Activated CD8-positive, alpha-beta T cell treated with anti-CD3 and anti-CD28 coated beads, Interleukin-2, amount 10 ng/mL, durations not matched to agents 7 days and 5 days (primary cell): ENCODE measurements around the gene ICAM1. TPM values are rescaled to one million over a fixed set of nuclear protein-coding genes. Genes with fewer than 3 reads are reported as not detected.

Source experiments
- ATAC-seq: fragments of 150-1000 bp; cut with Tn5 transposase; one replicate; pipeline ENCODE4 v1.10.0; 2021; ENCODE audit warnings: moderate library complexity
- CTCF ChIA-PET: fragments of 350-600 bp; sonication (Branson Sonifier 250); formaldehyde crosslinking; loops from one replicate; lab custom pipeline; 2021; ENCODE audit warnings: antibody characterized with exemption; lab: Charles Lee
- POLR2A ChIA-PET: fragments of 350-600 bp; sonication (Branson Sonifier 250); formaldehyde crosslinking; loops from one replicate; lab custom pipeline; 2021; ENCODE audit warnings: antibody characterized with exemption; lab: Charles Lee
- DNase-seq: peaks from one replicate; pipeline ENCODE4 v3.0.0-alpha.2; 2020
- H3K27ac Mint-ChIP-seq: one replicate; pipeline ENCODE4 v1.8.0; 2021; ENCODE audit warnings: mild to moderate bottlenecking, mixed read lengths
- H3K27me3 Mint-ChIP-seq: one replicate; pipeline ENCODE4 v1.8.0; 2021; ENCODE audit warnings: low read depth, mixed read lengths
- H3K36me3 Mint-ChIP-seq: one replicate; pipeline ENCODE4 v1.8.0; 2021; ENCODE audit warnings: low read depth, mixed read lengths
- H3K4me1 Mint-ChIP-seq: one replicate; pipeline ENCODE4 v1.8.0; 2021; ENCODE audit warnings: low read depth, mixed read lengths
- H3K4me3 Mint-ChIP-seq: one replicate; pipeline ENCODE4 v1.8.0; 2021; ENCODE audit warnings: mild to moderate bottlenecking, mixed read lengths
- H3K9me3 Mint-ChIP-seq: one replicate; pipeline ENCODE4 v1.8.0; 2022; ENCODE audit warnings: mixed read lengths; ENCODE audit not compliant: insufficient read depth
- total RNA-seq, 2 experiments: library from RNA; stranded (reverse); gene quantifications; one replicate each; pipeline ENCODE4 v1.2.3, GENCODE V29; 2021

The ICAM1 gene, protein sequence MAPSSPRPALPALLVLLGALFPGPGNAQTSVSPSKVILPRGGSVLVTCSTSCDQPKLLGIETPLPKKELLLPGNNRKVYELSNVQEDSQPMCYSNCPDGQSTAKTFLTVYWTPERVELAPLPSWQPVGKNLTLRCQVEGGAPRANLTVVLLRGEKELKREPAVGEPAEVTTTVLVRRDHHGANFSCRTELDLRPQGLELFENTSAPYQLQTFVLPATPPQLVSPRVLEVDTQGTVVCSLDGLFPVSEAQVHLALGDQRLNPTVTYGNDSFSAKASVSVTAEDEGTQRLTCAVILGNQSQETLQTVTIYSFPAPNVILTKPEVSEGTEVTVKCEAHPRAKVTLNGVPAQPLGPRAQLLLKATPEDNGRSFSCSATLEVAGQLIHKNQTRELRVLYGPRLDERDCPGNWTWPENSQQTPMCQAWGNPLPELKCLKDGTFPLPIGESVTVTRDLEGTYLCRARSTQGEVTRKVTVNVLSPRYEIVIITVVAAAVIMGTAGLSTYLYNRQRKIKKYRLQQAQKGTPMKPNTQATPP
- total RNA-seq = 10 to 100 TPM; 10.7 to 11.1 TPM

DNA sequence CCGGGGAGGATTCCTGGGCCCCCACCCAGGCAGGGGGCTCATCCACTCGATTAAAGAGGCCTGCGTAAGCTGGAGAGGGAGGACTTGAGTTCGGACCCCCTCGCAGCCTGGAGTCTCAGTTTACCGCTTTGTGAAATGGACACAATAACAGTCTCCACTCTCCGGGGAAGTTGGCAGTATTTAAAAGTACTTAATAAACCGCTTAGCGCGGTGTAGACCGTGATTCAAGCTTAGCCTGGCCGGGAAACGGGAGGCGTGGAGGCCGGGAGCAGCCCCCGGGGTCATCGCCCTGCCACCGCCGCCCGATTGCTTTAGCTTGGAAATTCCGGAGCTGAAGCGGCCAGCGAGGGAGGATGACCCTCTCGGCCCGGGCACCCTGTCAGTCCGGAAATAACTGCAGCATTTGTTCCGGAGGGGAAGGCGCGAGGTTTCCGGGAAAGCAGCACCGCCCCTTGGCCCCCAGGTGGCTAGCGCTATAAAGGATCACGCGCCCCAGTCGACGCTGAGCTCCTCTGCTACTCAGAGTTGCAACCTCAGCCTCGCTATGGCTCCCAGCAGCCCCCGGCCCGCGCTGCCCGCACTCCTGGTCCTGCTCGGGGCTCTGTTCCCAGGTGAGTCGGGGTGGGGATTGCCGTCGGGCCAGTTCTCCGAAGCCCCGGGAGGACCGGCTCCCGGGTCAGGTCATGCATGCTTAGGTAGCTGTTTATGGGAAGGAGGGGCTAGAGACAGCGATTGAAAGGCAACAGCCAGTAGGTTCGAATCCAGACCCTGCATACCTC lies at the start of gene ICAM1:
TSS of gene ICAM1 (plus strand) at position 505 of the 779 bp plus-strand sequence. CDS start at position 545, 40 bp downstream.
- peak within 1 kb of the TSS; percentile 82 for H3K4me3 Mint-ChIP-seq
- DNase-seq (peak; percentile 88), ATAC-seq (peak; percentile 68)
- H3K4me1 Mint-ChIP-seq = peaks cover 40% of the 10 kb centered on the region
- no peaks in the 10 kb centered on the region for H3K9me3 Mint-ChIP-seq
- peak within 1 kb of the TSS; percentile 93 for H3K27ac Mint-ChIP-seq
- ChIA-PET POLR2A (interaction anchor here (0.6 to 4.0 kb wide), 23 partner anchors 8 to 284 kb away, joined by 3 to 54 read pairs (median 6); partner anchors contain the start of genes CDC37, DNMT1, ICAM4 and ICAM5), CTCF (interaction anchor here (0.7 to 10.8 kb wide), 26 partner anchors 9 to 340 kb away, joined by 3 to 383 read pairs (median 6); partner anchors contain the start of genes CDC37, ICAM4, ICAM5 and PDE4A)
- no peaks in the 10 kb centered on the region for H3K27me3 Mint-ChIP-seq
- peaks cover 14% of the 10 kb centered on the region for H3K36me3 Mint-ChIP-seq

DNA sequence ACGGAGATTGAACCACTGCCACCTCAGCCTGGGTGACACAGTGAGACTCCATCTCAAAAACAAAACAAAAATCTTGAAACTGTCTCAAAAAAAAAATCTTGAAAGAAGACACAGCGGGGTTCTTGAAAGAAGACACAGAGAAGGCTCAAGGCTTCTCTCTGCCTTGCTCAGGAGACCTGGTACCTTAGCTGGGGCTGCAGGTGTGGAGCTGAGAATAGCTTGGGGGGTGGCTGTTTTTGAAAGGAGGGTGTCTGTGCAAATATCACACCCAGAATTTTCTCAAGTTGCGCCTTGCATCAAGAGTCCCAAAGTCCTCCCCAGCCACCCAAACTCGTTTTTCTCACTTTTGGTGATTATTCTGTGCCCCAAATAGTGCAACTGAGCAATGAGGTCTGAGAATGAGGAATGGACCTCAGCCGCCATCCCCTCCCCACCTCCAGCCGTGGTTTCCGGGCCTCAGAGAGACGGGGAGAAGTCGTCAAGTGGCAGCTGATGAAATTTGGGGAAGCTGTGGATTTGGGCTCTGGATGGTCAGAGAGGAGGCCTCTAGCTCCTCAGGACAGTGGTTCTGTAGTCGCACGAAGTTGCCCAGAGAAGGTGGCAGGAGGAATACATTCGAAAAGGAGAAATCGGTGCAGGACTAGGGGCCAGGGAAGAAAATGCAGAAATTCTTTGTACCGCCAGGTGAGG lies 48.6 kb upstream of the ICAM1 start:
- Mint-ChIP-seq H3K4me1 (peaks cover 4% of the 10 kb centered on the region), H3K4me3 (no peak overlapping the region), H3K9me3 (no peaks in the 10 kb centered on the region), H3K27ac (no peak overlapping the region), H3K36me3 (no peaks in the 10 kb centered on the region), H3K27me3 (no peaks in the 10 kb centered on the region)
- ATAC-seq = no peak
- CTCF ChIA-PET = interaction anchor here (0.9 to 1.6 kb wide), 3 partner anchors 23 to 36 kb away, joined by 3 to 8 read pairs (median 3); no protein-coding TSS in a partner anchor
- POLR2A ChIA-PET = interaction anchor here (1.4 kb wide), 1 partner anchor 14 kb away, joined by 4 read pairs; no protein-coding TSS in a partner anchor
- no peak for DNase-seq

DNA sequence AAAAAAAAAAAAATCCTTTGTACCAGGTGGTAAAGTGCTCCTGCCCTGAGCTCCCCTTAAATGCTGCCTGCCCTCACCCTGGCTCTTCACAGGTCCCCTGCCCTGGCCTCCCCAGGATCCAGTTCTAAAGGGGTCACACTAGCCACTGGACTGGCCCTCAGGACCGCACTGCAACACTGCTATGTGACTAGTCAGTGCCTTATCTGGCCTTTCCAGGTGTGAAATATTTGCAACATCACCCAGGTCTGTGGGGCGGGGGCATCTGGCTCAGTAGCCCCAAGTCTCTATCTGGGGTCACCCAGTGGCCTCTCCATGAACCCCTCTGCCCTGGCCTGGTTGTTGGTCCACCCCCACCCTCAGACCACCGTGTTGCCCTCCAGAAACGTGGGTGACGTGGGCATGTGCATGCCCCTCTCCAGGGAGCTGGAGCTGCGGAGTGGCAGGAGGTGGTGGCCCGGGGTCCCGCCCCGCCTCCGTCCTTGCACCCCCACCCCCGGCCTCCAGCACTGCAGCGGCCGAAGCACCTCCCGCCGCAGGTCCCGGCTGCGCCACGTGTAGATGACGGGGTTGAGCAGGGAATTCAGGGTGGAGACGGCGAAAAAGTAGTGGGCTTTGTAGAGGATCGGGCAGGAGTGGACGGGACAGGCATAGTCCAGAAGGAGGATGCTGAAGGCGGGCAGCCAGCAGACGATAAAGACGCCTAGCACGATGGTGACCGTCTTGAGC lies 47.3 kb upstream of the ICAM1 start:
- DNase-seq (no peak), ATAC-seq (no peak)
- Mint-ChIP-seq H3K4me3 (no peak overlapping the region), H3K36me3 (no peaks in the 10 kb centered on the region), H3K27ac (no peak overlapping the region), H3K9me3 (no peaks in the 10 kb centered on the region), H3K4me1 (peaks cover 4% of the 10 kb centered on the region), H3K27me3 (no peaks in the 10 kb centered on the region)
- ChIA-PET POLR2A (interaction anchor here (0.6 to 1.4 kb wide), 2 partner anchors 13 to 19 kb away, joined by 3 to 4 read pairs; no protein-coding TSS in a partner anchor), CTCF (no interaction called here)

DNA sequence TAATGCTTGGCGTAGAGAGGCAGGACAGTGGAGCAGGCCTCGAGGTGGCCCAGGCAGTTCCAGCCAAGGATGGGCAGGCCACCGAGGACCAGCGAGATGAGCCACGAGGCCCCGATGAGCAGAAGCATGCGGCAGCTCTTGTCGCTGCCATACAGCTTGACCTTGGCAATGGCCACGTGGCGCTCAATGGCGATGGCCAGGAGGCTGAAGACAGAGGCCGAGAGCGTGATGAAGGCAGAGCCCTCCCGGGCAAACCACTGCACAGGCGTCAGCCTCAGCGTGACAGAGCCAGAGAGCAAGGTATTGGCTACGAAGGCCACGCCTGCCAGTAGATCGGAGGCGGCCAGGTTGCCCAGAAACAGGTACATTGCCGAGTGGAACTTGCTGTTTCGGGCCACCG lies 46.6 kb upstream of the ICAM1 start:
- H3K4me3 Mint-ChIP-seq = no peak overlapping the region
- H3K36me3 Mint-ChIP-seq = no peaks in the 10 kb centered on the region
- H3K9me3 Mint-ChIP-seq = no peaks in the 10 kb centered on the region
- H3K27me3 Mint-ChIP-seq = no peaks in the 10 kb centered on the region
- H3K27ac Mint-ChIP-seq = no peak overlapping the region
- CTCF ChIA-PET = interaction anchor here (6.7 kb wide), 1 partner anchor 26 kb away, joined by 62 read pairs; the partner anchor contains the start of gene MRPL4
- peaks cover 7% of the 10 kb centered on the region for H3K4me1 Mint-ChIP-seq
- POLR2A ChIA-PET = no interaction called here
- ATAC-seq = no peak
- DNase-seq = no peak

DNA sequence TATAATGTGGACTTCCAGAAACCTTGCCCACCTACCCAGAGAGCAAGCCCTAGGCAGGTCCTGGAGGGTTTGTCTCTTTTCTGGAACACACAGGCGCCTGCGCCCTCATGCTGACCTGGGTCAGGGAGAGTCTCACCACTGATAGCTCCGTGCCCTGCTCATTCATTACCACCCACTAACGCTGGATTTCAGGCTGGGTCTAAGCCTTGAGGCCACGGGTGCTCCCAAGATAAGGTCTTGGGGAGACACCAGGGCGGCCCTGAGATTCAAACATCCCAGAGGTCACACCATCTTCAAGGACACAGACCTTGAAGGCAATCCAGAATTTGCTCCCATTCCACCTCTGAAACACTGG lies 44.9 kb upstream of the ICAM1 start:
- no peaks in the 10 kb centered on the region for H3K27me3 Mint-ChIP-seq
- ChIA-PET CTCF (interaction anchor here (6.7 kb wide), 1 partner anchor 24 kb away, joined by 62 read pairs; the partner anchor contains the start of gene MRPL4), POLR2A (interaction anchor here (0.6 kb wide), 2 partner anchors 10 to 15 kb away, joined by 3 read pairs; no protein-coding TSS in a partner anchor)
- DNase-seq (no peak), ATAC-seq (no peak)
- H3K36me3 Mint-ChIP-seq = no peaks in the 10 kb centered on the region
- H3K4me1 Mint-ChIP-seq = peaks cover 13% of the 10 kb centered on the region
- no peak overlapping the region for H3K27ac Mint-ChIP-seq
- no peaks in the 10 kb centered on the region for H3K9me3 Mint-ChIP-seq
- H3K4me3 Mint-ChIP-seq = no peak overlapping the region

DNA sequence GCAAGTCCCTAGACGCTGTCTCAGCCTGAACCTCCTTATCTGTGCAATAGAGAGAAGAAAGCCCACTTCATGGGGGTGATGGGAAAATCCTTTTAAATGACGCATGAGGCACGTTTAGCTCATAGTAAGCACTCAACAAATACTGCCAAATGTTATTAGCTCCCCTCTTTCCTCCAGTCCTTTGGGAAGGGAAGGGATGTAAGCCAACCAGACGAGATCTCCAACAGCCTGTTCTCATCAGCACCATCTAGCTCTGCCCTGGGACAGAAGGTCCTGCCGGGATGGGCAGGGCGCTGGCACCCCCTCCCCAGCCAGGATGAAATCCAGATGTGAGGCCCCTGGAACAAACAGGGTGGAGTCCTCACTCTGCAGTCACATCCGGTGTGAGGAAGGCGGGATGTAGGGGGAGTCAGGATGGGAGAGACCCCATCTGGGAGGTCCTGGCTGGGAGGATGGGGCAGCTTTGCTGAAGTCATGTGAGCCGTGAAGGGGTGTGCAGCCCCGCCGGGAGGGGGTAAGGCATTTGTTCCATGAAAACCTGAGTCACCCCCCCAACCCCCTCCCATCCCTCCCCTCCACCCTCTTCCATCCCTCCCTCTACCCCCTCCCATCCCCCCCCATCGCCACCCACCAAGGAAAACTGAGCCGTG lies 44.4 kb upstream of the ICAM1 start:
- Mint-ChIP-seq H3K27me3 (no peaks in the 10 kb centered on the region), H3K36me3 (no peaks in the 10 kb centered on the region), H3K4me1 (peaks cover 14% of the 10 kb centered on the region), H3K27ac (no peak overlapping the region), H3K9me3 (no peaks in the 10 kb centered on the region), H3K4me3 (no peak overlapping the region)
- ChIA-PET POLR2A (interaction anchor here (0.6 kb wide), 1 partner anchor 186 kb away, joined by 4 read pairs; no protein-coding TSS in a partner anchor), CTCF (interaction anchor here (6.7 kb wide), 1 partner anchor 24 kb away, joined by 62 read pairs; the partner anchor contains the start of gene MRPL4)
- ATAC-seq (no peak), DNase-seq (no peak)

DNA sequence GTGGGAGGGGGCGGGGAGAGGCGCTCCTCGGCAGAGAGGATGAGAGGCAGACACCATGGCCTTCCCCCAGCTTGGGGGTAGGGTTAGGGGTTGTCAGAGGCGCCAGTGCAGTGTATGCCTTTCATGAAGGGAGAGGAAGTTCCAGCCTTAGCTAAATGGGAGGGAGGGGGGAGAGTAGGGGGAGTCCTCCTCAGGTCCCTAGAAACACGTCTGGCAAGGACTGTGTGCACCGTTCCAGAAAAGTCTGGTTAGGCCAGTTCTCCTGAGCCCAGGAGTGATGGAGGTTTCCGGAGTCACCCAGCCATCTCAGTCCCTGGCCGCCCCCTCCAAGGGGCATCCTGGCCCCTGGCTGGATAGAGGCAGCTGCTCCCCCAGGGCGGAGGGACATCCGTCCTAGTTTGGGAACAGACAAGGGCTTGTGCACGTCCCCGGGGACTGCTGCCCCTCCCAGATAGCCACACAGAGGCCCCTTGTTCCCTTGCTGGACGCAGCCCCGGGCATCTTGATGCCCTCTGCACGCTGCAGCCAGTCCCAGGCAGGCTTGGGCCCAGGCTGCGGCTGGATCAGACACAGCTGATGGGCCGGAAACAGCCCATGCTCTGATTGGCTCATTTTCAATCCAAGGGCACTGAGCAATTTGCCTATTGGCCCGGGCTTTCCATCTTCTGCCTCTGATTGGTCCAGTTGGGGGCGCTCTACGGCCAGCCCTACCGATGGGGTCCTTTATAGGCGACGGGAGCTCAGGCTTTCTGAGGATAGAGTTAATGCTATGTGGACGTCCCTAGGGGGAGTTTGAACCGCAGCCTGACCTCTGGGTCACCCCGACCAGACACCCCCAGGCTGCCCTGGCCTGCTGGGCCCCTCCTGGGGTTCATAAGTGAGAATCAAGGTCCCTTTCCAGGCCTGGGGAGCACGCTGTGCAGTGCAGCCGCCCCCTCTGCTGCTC lies 43.6 kb upstream of the ICAM1 start:
- ChIA-PET POLR2A (interaction anchor here (0.6 kb wide), 1 partner anchor 185 kb away, joined by 4 read pairs; no protein-coding TSS in a partner anchor), CTCF (interaction anchor here (1.9 to 6.7 kb wide), 2 partner anchors 17 to 23 kb away, joined by 7 to 62 read pairs; partner anchors contain the start of gene MRPL4)
- DNase-seq (no peak), ATAC-seq (no peak)
- Mint-ChIP-seq H3K27ac (no peak overlapping the region), H3K27me3 (no peaks in the 10 kb centered on the region), H3K4me3 (no peak overlapping the region), H3K36me3 (no peaks in the 10 kb centered on the region), H3K4me1 (peaks cover 12% of the 10 kb centered on the region), H3K9me3 (no peaks in the 10 kb centered on the region)

DNA sequence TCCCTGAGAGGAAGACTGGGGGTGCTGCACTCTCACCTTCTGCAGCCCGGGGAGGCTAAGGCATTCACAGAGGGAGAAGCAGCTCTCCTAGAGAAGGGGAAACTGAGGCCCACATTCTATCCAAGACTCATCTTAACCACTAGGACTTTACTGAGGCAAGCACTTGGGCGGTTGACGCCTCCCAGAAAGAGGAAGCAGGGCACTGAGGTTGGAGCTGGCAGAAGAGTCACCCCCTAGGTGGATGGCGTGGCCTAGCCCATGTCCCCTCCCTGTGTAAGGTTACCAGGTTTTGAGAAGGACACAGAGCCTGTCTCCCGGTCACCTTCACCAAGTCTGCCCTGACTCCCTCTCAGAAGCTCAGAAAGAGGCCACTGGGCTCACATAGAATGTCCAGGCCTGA lies 42.5 kb upstream of the ICAM1 start:
- ChIA-PET CTCF (interaction anchor here (0.6 to 6.7 kb wide), 12 partner anchors 8 to 361 kb away, joined by 3 to 62 read pairs (median 5); partner anchors contain the start of genes DNMT1, ICAM1 and MRPL4), POLR2A (interaction anchor here (0.6 kb wide), 1 partner anchor 23 kb away, joined by 3 read pairs; no protein-coding TSS in a partner anchor)

DNA sequence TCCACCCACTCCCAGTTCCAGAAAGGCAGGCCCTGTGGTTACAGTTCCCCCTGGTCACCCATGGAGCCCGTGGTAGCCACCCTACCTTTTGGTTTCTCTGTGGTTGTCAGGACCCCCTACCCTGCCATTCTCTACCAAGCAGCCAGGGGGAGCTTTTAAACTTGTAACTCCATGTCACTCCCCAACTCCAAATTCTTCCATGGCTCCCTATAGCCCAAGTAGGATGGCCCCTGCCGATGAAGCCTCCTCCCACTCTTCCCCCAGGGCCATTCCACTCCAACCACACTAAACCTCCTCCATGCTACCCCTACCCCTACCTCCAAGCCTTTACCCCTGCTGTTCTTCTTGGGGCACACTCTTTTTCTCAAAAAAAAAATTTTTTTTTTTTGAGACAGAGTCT lies 42.0 kb upstream of the ICAM1 start:
- Mint-ChIP-seq H3K4me3 (no peak overlapping the region), H3K27me3 (no peaks in the 10 kb centered on the region), H3K9me3 (no peaks in the 10 kb centered on the region), H3K36me3 (no peaks in the 10 kb centered on the region), H3K27ac (peak overlapping the region; percentile 43), H3K4me1 (peaks cover 10% of the 10 kb centered on the region)
- ChIA-PET CTCF (interaction anchor here (0.6 to 6.7 kb wide), 14 partner anchors 9 to 361 kb away, joined by 3 to 62 read pairs (median 4); partner anchors contain the start of genes DNMT1, ICAM1 and MRPL4), POLR2A (interaction anchor here (0.6 kb wide), 1 partner anchor 23 kb away, joined by 3 read pairs; no protein-coding TSS in a partner anchor)
- ATAC-seq (no peak), DNase-seq (peak; percentile 56)

More for the DNA sequence above, 42.5 kb upstream of the ICAM1 start:
- Mint-ChIP-seq H3K9me3 (no peaks in the 10 kb centered on the region), H3K36me3 (no peaks in the 10 kb centered on the region), H3K27ac (no peak overlapping the region), H3K27me3 (no peaks in the 10 kb centered on the region), H3K4me3 (no peak overlapping the region), H3K4me1 (peaks cover 10% of the 10 kb centered on the region)
- DNase-seq = no peak
- no peak for ATAC-seq
